ENCODE results near the gene PPP1R13B.

PPP1R13B gene

DNA sequence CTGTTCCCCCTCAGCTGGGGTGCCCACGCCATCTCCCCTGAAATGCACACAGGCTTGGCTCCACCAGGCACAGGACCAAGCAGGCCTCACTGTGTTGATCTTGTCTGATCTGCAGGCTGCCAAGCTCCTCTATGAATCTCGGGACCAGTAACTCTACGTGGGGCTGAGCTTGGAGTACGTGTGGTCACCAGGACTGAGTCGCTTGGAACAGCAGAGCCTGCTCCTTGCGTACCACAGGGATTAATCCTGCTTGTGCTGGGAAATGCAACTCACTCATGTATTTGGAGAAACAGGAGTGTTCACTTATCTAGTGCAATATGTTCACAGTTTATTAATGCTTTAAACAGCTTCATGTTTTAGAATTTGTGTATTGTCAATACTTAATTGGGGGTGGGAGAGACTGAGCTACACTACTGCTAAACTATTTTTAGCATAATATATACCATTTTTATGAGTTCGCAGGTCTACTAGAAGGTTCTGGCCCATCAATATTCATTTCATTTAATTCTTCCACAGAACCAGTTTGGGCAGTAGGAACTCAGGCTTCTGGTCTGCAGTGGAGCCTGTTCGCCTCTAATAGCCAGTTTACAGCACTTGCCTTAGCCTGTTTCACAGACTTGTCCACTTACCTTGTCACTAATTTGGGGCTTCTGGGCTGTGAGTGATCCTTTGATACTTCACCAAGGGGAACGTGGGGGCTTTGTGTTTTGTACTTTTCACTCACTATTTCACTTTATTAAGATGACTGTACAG is 114.3 kb downstream of the PPP1R13B start:
- peaks cover 3% of the 10 kb centered on the region for H3K36me3 ChIP-seq (replicated peaks; ENCODE audit: low read depth, low read length)
- H3K79me2 ChIP-seq (ENCODE audit: low read length): no peaks in the 10 kb centered on the region
- H3K27ac ChIP-seq (ENCODE audit: low read length): no peak overlapping the region
- H3K4me2 ChIP-seq (ENCODE audit: low read length): no peak overlapping the region
- no peaks in the 10 kb centered on the region for H3K9me3 ChIP-seq (ENCODE audit: insufficient read depth, low read length)
- H3K9ac ChIP-seq (ENCODE audit: low read length): no peak overlapping the region
- no peak overlapping the region for H2AFZ ChIP-seq (ENCODE audit: low read depth, low read length)
- H3K4me3 ChIP-seq (ENCODE audit: low read length): no peak overlapping the region
- no peaks in the 10 kb centered on the region for H3K27me3 ChIP-seq (ENCODE audit: low read depth, low read length)
- H4K20me1 ChIP-seq (ENCODE audit: insufficient read depth, low read length): no peaks in the 10 kb centered on the region
- H3K4me1 ChIP-seq (ENCODE audit: low read length): no peaks in the 10 kb centered on the region
- TF ChIP-seq, protein P1, sequence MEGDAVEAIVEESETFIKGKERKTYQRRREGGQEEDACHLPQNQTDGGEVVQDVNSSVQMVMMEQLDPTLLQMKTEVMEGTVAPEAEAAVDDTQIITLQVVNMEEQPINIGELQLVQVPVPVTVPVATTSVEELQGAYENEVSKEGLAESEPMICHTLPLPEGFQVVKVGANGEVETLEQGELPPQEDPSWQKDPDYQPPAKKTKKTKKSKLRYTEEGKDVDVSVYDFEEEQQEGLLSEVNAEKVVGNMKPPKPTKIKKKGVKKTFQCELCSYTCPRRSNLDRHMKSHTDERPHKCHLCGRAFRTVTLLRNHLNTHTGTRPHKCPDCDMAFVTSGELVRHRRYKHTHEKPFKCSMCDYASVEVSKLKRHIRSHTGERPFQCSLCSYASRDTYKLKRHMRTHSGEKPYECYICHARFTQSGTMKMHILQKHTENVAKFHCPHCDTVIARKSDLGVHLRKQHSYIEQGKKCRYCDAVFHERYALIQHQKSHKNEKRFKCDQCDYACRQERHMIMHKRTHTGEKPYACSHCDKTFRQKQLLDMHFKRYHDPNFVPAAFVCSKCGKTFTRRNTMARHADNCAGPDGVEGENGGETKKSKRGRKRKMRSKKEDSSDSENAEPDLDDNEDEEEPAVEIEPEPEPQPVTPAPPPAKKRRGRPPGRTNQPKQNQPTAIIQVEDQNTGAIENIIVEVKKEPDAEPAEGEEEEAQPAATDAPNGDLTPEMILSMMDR (IDR thresholded peaks at IDR 0.05; ENCODE audit: low read depth, low read length): no peak
- no peak for TF ChIP-seq EZH2phosphoT487 (IDR thresholded peaks at IDR 0.05; ENCODE audit: low read depth)

DNA sequence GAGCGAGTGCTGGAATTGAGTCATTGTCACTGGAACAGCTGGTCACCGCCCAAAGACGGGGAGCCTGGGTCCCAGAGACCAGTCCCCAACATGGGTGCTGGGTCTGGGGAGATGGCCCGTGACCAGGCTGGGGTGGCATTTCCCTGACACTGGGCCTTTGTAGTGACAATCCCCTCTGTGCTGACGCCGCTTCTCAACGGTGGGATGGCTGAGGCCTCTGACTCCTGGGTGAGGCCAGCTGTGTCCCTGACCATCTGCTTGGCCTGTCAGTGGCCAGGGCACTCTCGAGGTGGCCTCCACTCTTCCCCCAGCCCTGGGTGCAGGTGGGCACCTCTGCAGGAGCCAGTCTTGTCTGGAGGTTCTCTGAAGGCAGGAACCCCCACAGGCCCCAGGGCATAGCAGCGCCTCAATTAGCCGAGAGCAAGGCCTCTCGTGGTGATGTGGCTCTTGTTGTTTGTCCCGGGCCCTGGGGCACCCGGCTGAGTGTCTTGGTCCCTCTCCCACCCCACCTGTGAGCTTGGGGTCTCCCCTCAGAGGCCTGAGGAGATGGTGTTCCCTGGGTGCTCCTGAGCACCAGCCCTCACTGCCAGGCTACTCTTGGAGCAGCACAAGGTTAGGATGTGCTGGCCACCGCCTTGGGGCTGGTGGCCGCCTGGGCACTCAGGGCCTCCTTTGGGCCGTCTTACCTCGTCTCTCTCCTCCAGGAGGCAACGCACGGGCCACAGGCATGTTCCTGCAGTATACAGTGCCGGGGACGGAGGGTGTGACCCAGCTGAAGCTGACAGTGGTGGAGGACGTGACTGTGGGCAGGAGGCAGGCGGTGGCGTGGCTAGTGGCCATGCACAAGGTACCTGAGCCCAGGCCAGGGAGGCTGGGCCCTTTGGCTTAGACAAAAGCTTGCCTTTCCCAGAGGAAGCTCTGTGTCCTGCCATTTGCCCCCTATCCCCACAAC is 115.2 kb downstream of the PPP1R13B start:
- no peaks in the 10 kb centered on the region for H3K9me3 ChIP-seq (ENCODE audit: insufficient read depth, low read length)
- H2AFZ ChIP-seq (ENCODE audit: low read depth, low read length): no peak overlapping the region
- H3K27ac ChIP-seq (ENCODE audit: low read length): no peak overlapping the region
- H4K20me1 ChIP-seq (ENCODE audit: insufficient read depth, low read length): no peaks in the 10 kb centered on the region
- H3K79me2 ChIP-seq (ENCODE audit: low read length): no peaks in the 10 kb centered on the region
- peaks cover 3% of the 10 kb centered on the region for H3K36me3 ChIP-seq (replicated peaks; ENCODE audit: low read depth, low read length)
- H3K27me3 ChIP-seq (ENCODE audit: low read depth, low read length): no peaks in the 10 kb centered on the region
- no peak overlapping the region for H3K4me2 ChIP-seq (ENCODE audit: low read length)
- no peak overlapping the region for H3K9ac ChIP-seq (ENCODE audit: low read length)
- no peak for TF ChIP-seq EZH2phosphoT487 (IDR thresholded peaks at IDR 0.05; ENCODE audit: low read depth)
- TF ChIP-seq, protein P1 (IDR thresholded peaks at IDR 0.05; ENCODE audit: low read depth, low read length): no peak
- no peak overlapping the region for H3K4me3 ChIP-seq (ENCODE audit: low read length)
- no peaks in the 10 kb centered on the region for H3K4me1 ChIP-seq (ENCODE audit: low read length)

GRCh38 chr14:103731481-103731880 is 115.9 kb downstream of the PPP1R13B start:
- Histone ChIP-seq H3K4me2 (ENCODE audit: low read length) (no peak overlapping the region), H2AFZ (ENCODE audit: low read depth, low read length) (no peak overlapping the region), H3K4me1 (ENCODE audit: low read length) (no peaks in the 10 kb centered on the region), H3K9me3 (ENCODE audit: insufficient read depth, low read length) (no peaks in the 10 kb centered on the region), H3K27ac (ENCODE audit: low read length) (no peak overlapping the region), H3K9ac (ENCODE audit: low read length) (no peak overlapping the region), H3K79me2 (ENCODE audit: low read length) (no peaks in the 10 kb centered on the region), H3K4me3 (ENCODE audit: low read length) (no peak overlapping the region), H3K27me3 (ENCODE audit: low read depth, low read length) (no peaks in the 10 kb centered on the region), H3K36me3 (replicated peaks; ENCODE audit: low read depth, low read length) (peaks cover 3% of the 10 kb centered on the region), H4K20me1 (ENCODE audit: insufficient read depth, low read length) (no peaks in the 10 kb centered on the region)
- TF ChIP-seq, protein P1 (IDR thresholded peaks at IDR 0.05; ENCODE audit: low read depth, low read length): no peak
- TF ChIP-seq EZH2phosphoT487 (IDR thresholded peaks at IDR 0.05; ENCODE audit: low read depth): no peak

GRCh38 chr14:103730490-103731035 is 116.8 kb downstream of the PPP1R13B start:
- Histone ChIP-seq H3K9me3 (ENCODE audit: insufficient read depth, low read length) (no peaks in the 10 kb centered on the region), H3K4me2 (ENCODE audit: low read length) (no peak overlapping the region), H3K4me3 (ENCODE audit: low read length) (no peak overlapping the region), H3K79me2 (ENCODE audit: low read length) (no peaks in the 10 kb centered on the region), H3K36me3 (replicated peaks; ENCODE audit: low read depth, low read length) (peaks cover 3% of the 10 kb centered on the region), H2AFZ (ENCODE audit: low read depth, low read length) (no peak overlapping the region), H3K9ac (ENCODE audit: low read length) (no peak overlapping the region), H3K27ac (ENCODE audit: low read length) (no peak overlapping the region), H3K4me1 (ENCODE audit: low read length) (no peaks in the 10 kb centered on the region), H4K20me1 (ENCODE audit: insufficient read depth, low read length) (no peaks in the 10 kb centered on the region), H3K27me3 (ENCODE audit: low read depth, low read length) (no peaks in the 10 kb centered on the region)
- TF ChIP-seq, protein P1 (IDR thresholded peaks at IDR 0.05; ENCODE audit: low read depth, low read length): no peak
- TF ChIP-seq EZH2phosphoT487 (IDR thresholded peaks at IDR 0.05; ENCODE audit: low read depth): no peak

Data from OCI-LY3 (cell line).